NCI-H2196 (cell line): ENCODE results near the gene ALDH7A1.
"Not testable (repeated sequence)": the region's sequence is repeated elsewhere in the genome, so short reads cannot be mapped to it uniquely, and the experiment has no call there.

Source experiments
- DNase-seq: peaks from one replicate; lab custom pipeline; 2025; ENCODE audit not compliant: unreplicated experiment; lab: John Stamatoyannopoulos, UW

The ALDH7A1 gene

DNA sequence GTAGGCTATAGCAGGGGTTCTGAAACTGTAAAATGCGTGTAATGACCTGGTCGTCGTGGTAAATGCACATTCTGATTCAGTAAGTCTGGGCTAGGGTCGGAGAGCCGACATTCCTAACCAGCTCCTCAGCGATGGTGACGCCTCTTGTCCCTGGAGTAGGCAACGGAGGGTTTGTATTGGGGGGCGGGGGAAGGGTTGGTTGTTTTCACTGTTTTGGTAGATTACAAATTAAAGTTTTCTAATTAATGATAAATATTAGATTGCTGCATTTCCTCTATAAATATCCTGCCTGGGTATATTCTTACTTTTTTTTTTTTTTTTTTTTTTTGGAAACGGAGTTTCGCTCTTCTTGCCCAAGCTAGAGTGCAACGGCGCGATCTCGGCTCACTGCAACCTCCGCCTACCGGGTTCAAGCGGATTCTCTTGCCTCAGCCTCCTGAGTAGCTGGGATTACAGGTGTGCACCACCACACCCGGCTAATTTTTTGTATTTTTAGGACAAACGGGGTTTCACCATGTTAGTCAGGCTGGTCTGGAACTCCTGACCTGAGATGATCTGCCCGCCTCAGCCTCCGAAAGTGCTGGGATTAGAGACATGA lies 566 bp upstream of the ALDH7A1 start:
- DNase-seq = no peak

GRCh38 chr5:126591549-126591948 lies 3.5 kb downstream of the ALDH7A1 start:
- DNase-seq = no peak

DNA sequence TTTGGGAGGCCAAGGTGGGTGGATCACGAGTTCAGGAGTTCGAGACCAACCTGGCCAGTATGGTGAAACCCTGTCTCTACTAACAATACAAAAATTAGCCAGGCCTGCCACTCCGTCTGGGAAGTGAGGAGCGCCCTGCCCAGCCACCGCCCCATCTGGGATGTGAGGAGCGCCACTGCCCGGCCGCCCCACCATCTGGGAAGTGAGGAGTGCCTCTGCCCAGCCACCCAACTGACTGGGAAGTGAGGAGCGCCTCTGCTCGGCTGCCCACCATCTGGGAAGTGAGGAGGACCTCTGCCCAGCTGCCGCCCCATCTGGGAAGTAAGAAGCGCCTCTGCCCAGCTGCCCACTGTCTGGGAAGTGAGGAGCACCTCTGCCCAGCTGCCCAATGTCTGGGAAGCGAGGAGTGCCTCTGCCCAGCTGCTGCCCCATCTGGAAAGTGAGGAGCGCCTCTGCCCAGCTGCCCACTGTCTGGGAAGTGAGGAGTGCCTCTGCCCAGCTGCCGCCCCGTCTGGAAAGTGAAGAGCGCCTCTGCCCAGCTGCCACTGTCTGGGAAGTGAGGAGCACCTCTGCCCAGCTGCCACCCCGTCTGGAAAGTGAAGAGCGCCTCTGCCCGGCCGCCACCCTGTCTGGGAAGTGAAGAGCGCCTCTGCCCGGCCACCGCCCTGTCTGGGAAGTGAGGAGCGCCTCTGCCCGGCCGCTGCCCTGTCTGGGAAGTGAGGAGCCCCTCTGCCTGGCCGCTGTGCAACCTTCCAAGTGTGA lies 5.3 kb downstream of the ALDH7A1 start:
- DNase-seq = no peak

DNA sequence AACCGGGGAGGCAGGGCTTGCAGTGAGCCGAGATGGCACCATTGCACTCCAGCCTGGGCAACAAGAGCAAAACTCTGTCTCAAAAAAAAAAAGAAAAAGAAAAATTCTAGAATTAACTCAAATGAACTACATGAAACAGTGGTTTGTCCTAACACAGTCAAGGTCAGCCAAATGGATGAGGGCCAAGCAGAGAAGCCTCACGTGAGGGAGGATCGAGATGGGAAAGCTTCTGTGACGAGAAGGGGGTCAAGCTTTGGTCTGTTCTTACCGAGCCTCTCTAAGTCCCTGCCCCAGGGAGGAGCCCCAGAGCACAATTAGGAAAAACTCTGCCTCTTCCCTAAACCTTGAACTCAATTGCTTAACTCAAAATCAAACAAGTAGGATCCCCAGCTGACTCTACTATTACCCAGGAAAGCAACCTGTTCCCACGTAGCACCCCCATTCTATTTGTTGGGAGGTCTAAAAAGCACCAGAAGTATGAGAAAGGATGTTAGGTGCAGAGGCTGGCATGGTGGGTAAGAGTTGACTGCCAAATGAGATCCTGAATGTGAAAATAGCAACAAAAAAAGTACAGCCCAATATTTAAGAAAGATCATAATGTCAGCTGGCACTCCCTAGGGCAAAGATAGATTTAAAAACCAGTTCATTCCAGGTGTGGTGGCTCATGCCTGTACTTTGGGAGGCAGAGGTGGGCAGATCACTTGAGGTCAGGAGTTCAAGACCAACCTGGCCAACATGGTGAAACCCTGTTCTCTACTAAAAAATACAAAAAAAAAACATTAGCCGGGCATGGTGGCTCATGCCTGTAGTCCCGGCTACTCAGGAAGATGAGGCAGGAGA lies 7.2 kb downstream of the ALDH7A1 start:
- no peak for DNase-seq

GRCh38 chr5:126583761-126584160 lies 11.3 kb downstream of the ALDH7A1 start:
- no peak for DNase-seq

- no peak for DNase-seq
Observed at GRCh38 chr5:126579716-126580115, 15.3 kb downstream of the ALDH7A1 start.

- no peak for DNase-seq
Observed at GRCh38 chr5:126577415-126577814, 17.6 kb downstream of the ALDH7A1 start.

DNA sequence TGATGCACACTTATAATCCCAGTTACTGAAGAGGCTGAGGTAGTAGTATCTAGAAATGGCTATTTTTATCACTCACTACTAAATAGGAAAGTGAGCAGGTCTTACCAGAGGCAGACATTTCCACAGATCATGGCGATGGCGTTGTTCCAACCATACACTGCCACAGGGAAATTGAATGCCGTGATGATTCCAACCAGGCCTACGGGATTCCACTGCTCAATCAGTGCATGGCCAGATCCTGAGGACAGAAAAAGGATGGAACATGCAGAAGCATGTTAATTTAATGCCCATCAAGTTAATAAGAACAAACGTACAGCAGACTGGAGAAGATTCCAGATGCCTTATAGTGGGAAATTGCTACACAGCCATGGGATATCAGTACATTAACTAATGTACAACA lies 18.0 kb downstream of the ALDH7A1 start:
- DNase-seq = no peak

GRCh38 chr5:126575644-126576043 lies 19.4 kb downstream of the ALDH7A1 start:
- DNase-seq = no peak

GRCh38 chr5:126568206-126568755 lies 26.7 kb downstream of the ALDH7A1 start:
- no peak for DNase-seq

- no peak for DNase-seq
Observed at GRCh38 chr5:126562823-126563222, 32.2 kb downstream of the ALDH7A1 start.

DNA sequence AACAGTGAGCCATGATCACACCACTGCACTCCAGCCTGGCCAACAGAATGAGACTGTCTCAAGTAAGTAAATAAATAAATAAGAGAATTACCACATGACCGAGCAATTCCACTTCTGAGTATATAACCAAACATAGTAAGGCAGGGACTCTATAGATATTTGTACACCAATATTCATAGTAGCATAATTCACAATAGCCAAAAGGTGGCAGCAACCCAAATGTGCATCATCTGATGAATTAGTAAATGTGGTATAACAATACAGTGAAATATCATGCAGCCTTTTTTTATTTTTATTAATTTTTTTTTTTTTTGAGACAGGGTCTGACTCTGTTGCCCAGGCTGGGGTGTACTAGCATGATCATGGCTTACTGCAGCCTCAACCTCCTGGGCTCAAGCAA lies 33.1 kb downstream of the ALDH7A1 start:
- DNase-seq = no peak

DNA sequence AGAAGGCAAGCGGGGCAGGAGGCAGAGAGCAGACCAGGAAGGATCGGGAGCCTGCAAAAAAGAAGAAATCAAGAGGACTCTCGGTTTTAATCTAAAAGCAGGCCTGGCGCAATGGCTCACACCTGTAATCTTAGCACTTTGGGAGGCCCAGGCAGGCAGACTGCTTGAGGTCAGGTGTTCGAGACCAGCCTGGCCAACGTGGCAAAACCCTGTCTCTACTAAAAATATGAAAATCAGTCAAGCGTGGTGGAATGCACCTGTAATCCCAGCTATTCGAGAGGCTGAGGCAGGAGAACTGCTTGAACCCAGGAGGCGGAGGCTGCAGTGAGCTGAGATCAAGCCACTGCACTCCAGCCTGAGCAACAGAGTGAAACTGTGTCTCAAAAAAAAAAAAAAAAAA lies 39.9 kb downstream of the ALDH7A1 start:
- not testable (repeated sequence) for DNase-seq

DNA sequence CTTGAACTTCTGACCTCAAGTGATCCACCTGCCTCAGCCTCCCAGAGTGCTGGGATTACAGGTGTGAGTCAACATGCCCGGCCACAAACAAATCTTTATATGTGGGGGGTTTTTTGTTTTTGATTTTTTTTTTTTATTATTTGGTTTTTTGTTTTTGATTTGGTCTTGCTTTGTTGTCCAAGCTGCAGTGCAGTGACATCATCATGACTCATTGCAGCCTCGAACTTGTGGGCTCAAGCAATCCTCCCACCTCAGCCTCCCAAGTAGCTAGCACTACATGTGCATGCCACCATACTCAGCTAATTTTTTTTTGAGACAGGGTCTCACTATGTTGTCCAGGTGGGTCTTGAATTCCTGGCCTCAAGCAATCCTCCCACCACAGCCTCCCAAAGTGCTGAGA lies 42.4 kb downstream of the ALDH7A1 start:
- no peak for DNase-seq

GRCh38 chr5:126544087-126544740 lies 50.8 kb downstream of the ALDH7A1 start:
- DNase-seq = peak; percentile 31

DNA sequence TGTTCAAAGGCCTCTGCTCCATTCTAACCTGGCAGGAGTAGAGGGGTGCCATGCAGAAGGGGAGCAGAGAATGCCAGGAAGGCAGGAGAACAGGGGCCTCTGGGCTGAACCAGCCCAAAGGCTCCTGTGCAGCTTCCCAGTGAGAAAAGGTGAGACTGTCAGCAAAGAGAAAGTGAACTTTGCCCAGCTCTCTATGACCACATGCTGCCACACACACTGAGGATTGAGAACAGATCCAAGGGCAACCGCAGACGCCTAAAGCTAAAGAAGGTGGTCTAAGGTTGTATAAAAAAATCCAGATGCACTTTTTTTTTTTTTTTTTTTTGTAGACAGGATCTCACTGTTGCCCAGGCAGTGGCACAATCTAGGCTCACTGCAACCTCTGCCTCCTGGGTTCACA lies 51.4 kb downstream of the ALDH7A1 start:
- DNase-seq = no peak

GRCh38 chr5:126543009-126543408 lies 52.0 kb downstream of the ALDH7A1 start:
- no peak for DNase-seq

DNA sequence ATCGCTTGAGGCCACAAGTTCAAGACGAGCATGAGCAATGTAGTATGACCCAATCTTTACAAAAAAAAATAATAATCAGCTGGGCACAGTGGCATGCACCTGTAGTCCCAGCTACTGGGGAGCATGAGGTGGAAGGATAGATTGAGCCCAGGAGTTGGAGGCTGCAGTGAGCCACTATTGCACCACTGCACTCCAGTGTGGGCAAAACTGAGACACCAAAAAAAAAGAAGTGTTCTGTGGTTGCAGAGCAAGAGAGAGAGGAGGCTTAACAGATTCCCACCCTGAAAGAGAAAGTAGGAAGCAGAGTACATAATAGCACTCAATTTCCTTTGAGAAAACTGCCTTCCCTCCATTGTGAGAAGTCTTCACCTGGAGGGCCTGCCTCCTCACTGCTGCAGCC lies 52.6 kb downstream of the ALDH7A1 start:
- DNase-seq = no peak

- DNase-seq = no peak
Observed at GRCh38 chr5:126540631-126541030, 54.4 kb downstream of the ALDH7A1 start.

GRCh38 chr5:126538579-126538978 lies 56.4 kb downstream of the ALDH7A1 start:
- no peak for DNase-seq

- DNase-seq = no peak
Observed at GRCh38 chr5:126536874-126537273, 58.1 kb downstream of the ALDH7A1 start.
